ENCODE data around the gene VAV2.

DNA sequence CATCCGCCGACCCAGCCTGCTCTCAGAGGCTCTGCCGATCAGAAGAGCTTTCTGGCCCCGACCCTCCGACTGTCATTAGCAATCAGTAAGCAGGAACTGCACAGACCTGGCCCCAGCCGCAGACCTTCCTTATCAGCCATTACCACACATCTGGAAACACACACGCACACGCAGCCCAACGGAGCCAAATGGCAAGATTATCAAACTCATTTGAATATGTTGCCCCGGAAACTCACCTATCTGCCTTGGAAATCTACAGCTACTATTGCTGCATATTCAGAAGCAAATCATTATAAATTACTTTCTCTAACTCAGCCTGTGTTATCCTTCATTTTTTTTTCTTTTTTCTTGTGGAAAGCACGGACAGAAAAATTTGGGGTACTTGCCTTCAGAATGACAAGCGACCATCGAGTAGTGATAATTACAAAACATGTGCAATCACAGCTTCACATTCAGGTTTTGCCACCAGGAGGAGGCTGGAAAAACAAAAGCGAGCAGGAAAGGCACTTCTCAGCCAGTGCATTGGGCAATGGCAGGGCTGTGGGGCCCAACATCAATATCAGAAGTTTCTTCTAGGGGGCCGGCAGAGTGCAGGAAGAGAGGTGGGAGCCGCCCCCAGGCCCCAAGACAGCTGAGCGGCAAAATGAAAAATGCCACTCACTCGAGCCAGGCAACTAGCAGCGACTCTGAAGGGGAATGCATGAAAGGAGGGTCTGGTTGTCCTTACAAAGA, 122.3 kb downstream of the VAV2 start:
- TF ChIP-seq, protein P1, sequence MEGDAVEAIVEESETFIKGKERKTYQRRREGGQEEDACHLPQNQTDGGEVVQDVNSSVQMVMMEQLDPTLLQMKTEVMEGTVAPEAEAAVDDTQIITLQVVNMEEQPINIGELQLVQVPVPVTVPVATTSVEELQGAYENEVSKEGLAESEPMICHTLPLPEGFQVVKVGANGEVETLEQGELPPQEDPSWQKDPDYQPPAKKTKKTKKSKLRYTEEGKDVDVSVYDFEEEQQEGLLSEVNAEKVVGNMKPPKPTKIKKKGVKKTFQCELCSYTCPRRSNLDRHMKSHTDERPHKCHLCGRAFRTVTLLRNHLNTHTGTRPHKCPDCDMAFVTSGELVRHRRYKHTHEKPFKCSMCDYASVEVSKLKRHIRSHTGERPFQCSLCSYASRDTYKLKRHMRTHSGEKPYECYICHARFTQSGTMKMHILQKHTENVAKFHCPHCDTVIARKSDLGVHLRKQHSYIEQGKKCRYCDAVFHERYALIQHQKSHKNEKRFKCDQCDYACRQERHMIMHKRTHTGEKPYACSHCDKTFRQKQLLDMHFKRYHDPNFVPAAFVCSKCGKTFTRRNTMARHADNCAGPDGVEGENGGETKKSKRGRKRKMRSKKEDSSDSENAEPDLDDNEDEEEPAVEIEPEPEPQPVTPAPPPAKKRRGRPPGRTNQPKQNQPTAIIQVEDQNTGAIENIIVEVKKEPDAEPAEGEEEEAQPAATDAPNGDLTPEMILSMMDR (IDR thresholded peaks at IDR 0.05): no peak
- no peak for TF ChIP-seq POLR2A (IDR thresholded peaks at IDR 0.05)

Data from heart left ventricle (tissue), 13 donors.